GM18861 (cell line): ENCODE data around the gene RIMS4.

Experiments used
- ATAC-seq: cut with Tn5 transposase; IDR thresholded peaks from one replicate; pipeline ENCODE4 v1.9.1; 2021; ENCODE audit not compliant: unreplicated experiment

Gene RIMS4

DNA sequence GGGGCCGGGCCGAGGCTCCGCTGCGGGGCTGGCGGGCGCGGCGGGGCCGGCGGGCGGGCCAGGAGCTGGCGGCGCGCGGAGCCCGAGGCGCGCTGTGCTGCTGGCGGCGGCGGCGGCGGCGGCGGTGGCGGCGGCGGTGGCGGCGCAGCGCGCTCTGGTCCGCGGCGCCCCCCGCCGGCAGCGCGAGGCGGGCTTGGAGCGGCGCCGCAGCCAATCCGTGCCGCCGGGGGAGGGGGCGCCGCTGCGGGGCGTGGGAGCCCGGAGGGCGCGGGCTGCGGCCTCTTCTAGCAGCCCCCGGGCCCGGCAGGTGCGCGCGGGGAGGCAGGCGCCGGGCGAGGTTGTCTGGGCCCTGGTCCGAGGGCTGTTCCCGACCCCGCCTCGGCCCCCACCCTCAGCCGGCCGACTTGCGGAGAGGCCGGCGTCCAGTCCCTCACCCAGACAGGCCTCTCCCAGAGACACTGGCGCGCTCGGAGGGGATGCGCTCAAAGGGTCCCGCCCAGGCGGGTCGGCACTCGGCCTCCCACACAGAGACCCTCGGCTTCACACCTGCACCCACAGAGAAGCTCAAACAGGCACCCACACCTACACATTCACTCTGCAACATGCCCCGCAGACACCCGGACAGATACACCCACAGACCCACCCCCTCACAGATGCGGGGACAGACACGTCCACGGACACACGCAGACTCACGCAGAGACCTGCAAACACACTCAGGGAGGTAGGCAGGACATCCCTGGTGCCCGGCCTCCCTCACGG, at the start of gene RIMS4:
RIMS4 (minus strand) TSS at position 156 of the 759 bp plus-strand sequence. CDS start 275 bp downstream, outside the sequence.
- no peak for ATAC-seq

DNA sequence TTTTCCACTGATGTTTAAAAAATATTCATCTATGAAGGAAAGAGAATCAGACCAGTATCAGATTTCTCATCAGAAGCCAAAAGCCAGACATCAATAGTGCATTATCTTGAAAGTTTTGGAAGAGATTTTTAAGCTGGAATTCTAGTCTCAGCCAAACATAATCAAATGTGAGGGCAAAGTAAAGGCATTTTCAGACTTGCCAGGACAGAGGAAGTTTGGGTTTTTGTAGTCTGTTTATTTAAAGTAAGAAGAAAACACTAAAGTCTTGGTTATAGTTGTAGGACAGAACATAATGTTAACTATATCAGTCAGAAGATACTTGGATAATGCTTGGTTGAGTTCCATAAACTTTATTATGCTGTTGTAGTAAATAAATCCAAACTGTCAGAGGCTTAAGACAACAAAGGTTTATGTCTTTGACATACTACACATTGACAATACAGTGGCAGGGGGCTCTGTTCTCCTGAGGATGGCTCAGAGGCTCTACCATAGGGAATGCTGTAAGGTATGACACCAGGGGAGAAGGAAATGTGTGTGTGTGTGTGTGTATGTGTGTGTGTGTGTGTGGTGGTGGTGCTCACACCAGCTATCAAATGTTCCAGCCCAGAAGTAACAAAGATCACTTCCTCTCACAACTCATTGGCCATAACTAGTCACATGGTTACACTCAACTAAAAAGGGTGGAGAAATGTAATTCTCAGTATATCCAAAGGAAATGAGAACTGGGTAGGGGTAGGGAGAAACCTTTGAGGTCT, 48.4 kb upstream of the RIMS4 start:
- ATAC-seq: no peak

DNA sequence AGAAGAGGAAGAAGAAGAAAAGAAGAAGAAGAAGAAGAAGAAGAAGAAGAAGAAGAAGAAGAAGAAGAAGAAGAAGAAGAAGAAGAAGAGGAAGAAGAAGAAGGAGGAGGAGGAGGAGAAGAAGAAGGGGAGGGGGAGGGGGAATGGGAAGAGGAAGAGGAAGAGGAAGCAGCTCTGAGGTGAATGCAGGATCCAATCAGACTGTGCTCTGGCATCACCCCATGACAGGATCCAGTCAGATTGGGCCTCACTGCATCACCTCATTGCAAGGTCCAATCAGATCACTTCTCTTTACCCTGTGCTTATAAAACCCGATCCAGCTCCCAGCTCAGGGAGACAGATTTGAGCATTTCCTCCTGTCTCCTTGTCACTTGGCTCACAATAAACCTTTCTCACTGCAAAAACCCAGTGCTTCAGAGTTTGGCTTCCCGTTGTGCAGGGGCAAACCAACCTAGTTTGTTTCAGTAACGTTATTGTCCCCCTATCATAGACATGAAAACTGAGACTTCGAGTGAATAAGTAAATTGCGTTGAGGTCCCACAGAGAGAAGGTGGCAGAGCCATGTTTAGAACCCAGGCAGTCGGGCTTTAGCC, 46.6 kb upstream of the RIMS4 start:
- ATAC-seq: no peak

DNA sequence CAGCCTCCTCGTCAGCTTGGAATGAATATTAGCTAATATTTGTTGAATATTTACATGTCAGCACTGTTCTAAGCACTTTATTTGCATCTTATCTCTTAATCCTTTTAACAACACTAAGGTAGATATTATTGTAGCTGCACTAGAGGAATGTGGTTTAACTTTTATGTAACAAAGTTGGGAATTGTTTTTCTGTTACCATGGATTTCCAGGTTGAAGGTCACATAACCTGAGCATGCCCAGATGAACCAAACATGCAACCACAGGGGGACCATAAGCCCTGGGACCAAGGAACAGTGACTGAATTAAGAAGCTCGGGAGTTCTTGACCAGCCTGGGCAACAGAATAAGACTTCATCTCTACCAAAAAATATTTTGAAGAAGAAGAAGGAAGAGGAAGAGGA, 46.1 kb upstream of the RIMS4 start:
- ATAC-seq: no peak

DNA sequence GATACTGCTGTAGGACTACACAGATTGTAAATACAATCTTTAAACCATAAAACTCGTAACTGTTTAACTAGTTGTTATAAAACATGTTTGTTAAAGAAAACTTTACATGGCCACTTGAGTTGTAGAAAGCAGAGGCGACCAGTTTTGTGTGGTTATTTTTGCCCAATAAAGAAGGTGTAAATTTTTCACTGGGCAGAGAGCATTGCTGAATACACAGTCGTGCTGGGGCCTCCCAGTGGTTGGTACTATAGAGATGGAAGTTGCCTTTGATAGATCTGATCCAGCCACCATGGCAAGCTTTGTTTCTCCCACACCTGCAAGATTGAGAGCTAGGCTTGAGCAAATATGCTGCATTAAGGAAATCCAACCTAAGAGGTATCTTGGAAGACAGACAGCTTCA, 41.2 kb upstream of the RIMS4 start:
- no peak for ATAC-seq

DNA sequence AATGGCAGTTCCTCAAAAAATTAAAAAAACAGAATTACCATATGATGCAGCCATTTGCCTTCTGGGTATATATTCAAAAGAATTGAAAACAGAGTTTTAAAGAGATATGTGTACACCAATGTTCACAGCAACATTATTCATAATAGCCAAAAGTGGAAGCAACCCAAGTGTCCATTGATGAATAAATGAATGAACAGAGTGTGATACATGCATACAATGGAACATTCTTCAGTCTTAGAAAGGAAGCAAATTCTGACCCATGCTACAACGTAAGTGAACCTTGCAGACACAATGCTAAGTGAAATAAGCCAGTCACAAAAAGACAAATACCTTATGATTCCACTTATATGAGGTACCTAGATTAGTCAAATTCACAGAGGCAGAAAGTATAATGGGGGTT, 40.5 kb upstream of the RIMS4 start:
- ATAC-seq: no peak

DNA sequence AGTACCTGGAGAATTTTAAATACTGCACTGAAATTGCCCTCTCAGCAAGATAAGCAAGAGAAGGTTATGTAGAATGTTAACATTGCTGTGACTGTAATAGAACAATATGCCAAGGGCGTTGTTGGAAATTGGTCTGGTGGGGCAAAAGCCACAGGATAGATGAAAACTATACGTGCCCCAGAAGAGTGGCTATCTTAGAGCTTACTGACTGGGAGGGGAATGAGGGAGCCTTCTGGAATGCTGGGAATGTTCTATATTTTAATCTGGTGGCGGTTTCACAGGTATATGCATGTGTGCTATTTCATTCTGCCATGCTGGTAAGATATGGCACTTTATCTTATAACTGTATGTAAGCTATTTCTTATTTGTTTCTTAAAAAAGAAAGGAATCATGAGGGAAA, 39.9 kb upstream of the RIMS4 start:
- no peak for ATAC-seq

DNA sequence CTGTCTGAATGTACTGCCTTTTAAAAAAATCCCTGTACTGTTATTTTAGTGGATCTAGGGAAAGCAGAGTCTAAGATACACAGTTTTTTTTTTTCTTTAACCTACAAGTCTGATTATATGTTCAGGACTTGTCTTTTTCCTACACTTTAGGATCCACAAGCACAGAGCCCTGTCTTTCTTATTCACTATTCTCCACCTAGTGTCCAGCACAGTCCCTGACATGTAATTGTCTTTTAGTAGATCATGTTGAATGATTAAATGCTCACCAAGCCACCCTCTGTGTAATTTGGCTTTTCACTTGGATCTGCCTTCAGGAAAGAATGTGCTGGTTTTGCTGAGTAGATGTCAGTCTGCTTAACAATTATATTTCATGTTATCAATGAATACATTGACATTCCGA, 39.4 kb upstream of the RIMS4 start:
- ATAC-seq: no peak

DNA sequence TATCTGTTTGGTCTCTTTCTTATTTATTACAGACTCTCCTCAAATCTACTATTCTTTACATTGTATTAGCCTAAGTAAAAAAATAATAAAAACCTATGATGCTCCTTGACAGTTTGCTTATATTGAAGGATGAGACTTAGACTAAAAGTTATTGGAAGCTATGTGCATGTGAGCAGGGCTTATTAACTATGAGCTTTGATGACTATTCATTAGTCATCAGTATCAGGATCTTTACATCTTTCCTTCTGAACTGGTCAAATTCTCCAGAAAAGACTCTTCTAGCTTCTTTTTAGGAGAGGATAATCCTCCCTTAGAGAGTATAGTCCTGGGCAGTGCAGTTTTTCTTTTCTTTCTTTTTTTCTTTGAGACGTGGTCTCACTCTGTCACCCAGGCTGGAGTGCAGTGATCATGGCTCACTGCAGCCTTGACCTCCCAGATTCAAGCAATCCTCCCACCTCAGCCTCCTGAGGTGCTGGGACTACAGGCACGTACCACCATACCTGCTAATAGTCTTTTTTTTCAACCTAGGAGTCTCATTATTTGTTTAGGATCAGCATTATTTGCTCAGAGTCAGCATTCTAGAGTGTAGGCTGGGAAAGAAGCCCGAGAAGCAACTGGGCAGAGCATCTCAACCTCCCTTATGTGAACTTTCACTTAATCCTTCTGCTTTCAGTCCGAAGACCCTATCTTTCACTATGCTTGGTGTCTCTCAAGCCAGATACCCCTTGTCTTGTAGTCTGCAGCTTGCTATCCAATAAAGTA, 38.1 kb upstream of the RIMS4 start:
- no peak for ATAC-seq

DNA sequence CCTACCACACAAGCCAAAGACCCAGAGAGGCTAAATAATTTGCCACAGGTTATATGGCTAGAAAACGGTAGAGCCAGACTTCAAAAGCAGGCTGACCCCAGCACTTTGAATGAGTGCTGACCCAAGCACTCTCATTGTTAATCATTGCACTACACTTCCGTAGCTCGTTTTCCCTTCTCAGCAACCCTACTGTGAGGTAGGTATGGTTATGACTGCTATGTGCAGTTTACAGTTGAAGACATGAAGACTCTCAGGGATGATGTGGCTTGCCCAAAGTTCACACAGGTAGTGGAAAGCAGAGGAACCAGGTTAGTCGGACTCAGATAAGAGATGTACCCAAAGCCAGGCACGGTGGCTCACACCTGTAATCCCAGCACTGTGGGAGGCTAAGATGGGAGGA, 33.5 kb upstream of the RIMS4 start:
- ATAC-seq: no peak

DNA sequence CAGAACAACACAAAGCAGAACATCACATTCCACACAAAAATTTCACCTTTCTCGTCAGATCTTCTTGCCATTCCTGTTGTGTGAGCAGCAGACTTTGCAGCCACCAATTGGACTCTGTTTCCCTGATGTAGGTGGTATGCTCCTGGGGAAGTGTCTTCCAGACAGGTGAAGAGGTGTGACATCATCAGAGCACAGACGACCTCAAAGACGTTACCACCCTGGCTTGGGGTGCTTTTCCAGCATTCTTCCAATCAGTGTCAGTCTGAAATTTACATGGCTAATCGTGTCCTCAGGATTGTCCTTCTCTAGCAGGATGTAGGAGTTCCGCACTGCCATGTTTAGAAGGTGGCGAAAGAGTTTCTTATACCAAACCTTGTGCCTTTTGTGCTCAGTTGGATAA, 31.6 kb upstream of the RIMS4 start:
- ATAC-seq: no peak

DNA sequence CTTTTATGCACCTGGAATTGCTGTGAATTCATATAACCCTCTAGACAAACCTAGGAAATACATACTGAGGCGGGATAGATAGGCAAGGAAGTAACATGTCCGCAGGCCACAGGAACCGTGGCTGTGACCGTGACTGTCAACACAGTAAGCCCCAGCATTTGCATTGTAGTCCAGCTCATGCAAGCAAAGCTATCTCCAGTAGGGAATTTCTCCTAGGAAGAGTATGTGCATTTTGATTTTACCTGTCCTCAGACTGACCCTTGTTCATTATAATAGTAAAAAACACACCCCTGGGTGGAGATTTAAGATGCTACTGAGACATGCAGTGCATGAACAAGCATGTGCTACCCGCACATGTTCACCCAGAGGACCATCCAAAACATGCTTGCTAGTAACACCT, 30.5 kb upstream of the RIMS4 start:
- no peak for ATAC-seq

DNA sequence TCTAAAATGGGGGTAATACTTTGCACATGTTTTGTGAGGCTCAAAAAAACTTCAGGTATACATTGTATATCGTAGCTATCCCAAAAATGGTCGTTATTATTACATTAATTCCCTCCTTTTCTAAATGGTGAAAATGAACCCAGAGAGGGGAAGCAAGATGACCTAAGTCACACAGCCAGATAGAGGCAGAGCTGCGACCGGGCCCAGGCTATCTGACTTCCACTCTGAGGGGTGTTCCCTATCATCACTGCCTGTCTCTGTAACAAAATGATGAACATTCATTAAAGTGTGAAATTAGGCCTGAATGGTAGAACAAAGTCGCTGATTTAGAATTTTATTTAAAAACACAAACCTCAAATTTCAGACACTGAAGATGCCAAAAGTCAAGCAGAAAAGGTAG, 29.1 kb upstream of the RIMS4 start:
- ATAC-seq: no peak

DNA sequence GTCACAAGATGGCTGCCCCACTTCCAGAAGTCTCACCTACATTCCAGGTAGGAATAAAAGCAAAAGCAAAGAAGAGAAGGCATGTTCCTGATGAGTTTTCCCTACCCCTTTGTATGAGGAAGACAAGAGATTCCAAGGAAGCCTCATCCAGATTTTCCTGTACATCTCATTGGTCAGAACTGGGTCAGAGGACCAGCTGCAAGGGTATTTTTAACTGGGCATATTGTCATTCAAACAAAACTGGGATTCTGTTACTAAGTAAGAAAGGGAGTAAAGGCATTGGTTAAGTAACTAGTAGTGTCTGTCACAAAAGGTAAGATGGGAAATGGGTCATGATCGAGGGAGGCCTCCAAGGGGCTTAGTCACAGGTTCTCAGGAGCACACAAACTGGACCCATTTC, 28.2 kb upstream of the RIMS4 start:
- no peak for ATAC-seq

DNA sequence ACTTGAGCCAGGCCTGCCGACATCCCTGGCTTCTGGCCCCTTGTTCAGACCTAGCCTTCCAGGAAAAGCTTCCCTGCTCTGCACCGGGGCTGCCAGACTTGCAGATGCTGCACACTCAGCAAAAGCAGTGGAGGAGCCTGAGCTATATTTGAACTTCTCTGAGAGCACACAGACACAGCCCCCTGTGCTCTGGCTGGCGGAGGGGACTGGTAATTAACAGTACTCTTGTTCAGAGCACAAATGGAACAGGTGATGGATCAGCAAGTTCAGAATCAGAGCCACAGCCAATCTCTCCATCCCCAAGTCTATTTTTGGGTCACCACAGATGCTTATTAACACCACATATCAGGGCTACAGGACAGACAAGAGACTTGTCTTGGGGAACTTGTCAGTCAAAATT, 27.6 kb upstream of the RIMS4 start:
- no peak for ATAC-seq

DNA sequence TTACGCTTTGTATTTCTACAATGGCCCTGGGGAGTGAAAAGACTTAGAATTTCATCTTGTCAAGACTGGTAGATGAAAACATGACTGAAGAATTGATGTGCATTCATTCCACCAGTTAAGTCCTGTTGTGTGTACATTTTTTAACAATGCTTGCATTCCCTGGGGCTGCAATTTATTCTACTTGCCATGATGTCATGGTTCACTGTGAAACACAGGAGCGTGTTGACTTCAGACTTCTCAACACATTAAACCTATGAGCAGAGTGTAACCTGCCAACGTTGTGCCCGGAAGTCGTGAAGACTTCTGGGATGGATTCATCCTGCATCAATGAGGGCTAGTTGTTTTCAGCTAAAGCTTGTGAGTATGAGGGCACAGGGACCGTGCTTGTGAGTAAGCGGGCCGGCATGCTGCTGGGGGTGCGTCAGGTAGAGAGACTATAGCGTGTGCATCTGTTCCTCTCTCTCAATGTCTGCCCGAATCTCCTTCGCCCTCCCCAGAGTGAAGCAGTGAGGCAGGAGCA, 26.3 kb upstream of the RIMS4 start:
- ATAC-seq: no peak

DNA sequence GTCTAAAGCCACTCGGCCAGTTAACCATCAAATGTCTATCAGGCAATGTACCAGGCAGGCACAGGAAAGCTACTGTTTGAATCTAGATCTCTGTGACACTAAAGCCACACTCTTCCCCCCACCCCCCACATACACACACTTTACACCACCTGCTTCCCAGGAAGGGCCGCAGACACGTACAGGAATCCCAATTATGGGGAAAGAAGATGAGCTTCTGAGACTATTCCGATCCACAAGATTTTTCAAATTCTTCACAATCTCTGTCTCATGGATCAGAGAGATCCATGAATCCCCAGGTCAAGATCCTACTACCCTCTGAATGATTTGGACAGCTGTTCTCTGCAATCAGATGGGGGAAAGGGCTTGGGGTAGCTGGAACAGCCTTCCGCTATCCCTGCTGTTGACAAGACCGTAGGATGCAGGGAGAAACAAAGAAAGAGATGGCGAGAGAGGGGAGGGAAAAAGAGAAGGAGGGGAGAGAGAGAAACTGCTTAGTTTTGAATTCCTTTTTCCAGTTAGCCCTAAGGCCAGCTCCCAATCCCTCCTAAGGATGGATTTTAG, 25.4 kb upstream of the RIMS4 start:
- ATAC-seq: no peak

DNA sequence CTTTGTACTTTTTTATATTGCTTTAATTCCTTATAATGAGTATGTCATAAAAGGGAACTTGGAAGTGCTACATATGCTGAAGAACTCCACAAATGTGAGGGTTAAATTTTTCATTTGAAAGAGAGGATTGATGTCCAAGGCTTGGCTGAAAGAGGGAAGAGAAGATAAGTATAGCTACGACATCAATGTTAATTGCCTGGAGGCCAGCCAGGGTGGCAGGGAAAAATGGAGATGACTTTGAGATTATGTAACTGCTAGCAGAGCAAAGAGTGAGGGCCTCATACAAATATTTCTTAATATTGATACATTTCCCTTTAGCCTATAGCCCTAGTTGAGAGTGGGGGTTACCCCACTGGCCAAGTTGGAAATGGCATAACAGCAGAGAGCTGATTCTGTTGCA, 24.8 kb upstream of the RIMS4 start:
- ATAC-seq: no peak

DNA sequence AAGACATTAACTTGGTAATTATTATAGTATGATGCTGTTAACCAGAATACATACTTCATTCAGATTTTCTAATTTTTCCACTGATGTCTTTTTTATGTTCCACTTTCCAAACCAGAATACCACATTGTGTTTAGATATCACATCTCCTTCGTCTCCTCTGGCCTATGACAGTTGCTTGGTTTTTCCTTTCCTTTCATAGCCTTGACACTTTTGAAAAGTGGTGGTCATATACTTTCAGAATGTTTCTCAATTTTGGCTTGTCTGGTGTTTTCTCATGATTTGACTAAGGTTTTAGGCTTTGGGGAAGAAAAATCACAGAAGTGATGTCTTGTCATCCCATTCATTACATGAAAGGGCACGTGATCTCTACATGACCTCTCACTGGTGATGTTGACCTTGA, 24.3 kb upstream of the RIMS4 start:
- no peak for ATAC-seq

DNA sequence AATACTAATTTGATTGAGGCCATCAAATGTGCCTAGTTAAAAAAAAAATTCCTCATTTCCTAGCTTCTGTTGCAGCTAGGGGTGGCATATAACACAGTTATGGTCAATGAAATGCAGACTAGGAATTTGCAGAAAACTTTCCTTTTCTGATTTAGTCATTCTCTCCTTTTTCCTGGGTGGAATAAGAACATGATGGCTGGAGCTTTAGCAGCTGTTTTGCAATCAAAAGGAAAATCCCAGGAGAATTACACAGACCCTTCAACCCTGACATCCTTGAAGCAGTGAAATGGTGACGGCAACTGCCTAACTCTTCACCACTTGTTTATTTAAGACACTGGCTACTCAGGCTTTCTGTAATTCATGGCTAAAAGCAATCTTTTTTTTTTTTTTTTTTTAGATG, 23.1 kb upstream of the RIMS4 start:
- ATAC-seq: no peak

DNA sequence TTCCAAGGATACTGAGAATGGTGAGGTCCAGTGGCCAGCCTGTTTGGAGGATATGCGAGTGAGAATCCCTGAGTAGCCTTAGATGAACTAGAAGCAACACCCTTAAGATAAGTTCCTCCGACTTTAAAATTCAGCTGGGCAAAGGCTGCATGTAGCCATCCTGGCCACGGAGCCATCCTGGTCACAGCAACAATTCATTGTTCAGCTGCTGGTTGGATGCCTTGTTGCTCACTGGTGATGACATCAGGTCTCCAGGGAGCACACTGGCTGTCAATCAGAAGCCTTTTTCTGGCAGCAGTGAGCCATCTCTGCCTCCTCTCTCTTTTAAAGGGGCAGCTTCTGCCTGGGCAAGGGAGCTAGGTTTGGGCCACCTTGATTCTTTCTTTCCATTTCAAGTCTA, 22.4 kb upstream of the RIMS4 start:
- no peak for ATAC-seq
